ENCODE results near the gene CNBP. TPM values are rescaled to one million over a fixed set of nuclear protein-coding genes. Genes with fewer than 3 reads are reported as not detected.

The CNBP gene
- total RNA-seq, 1 donor from 2014 or later, result 422 TPM

GRCh38 chr3:129119365-129120100 lies 64.2 kb downstream of the CNBP start:
- Mint-ChIP-seq H3K9me3 (no peaks in the 10 kb centered on the region), H3K4me1 (peaks cover 55% of the 10 kb centered on the region), H3K27ac (peak overlapping the region; percentile 99), H3K27me3 (no peaks in the 10 kb centered on the region), H3K36me3 (ENCODE audit: low read depth) (peaks cover 44% of the 10 kb centered on the region), H3K4me3 (peak overlapping the region; percentile 94)
- peak; percentile 83 for DNase-seq
- intact Hi-C loops (cut with micrococcal nuclease), result loop anchor here (1.0 to 10.0 kb wide), 14 partner anchors 7 to 502 kb away; partner anchors contain the start of genes COPG1, IFT122, ISY1 and RPN1

- H3K27ac Mint-ChIP-seq, result peak overlapping the region; percentile 99
- H3K36me3 Mint-ChIP-seq (ENCODE audit: low read depth), result peaks cover 49% of the 10 kb centered on the region
- intact Hi-C loops (cut with micrococcal nuclease), result loop anchor here (10.0 kb wide), 1 partner anchor 326 kb away; the partner anchor contains the start of gene IFT122
- H3K9me3 Mint-ChIP-seq, result no peaks in the 10 kb centered on the region
- H3K4me3 Mint-ChIP-seq, result peak overlapping the region; percentile 94
- H3K4me1 Mint-ChIP-seq, result peaks cover 63% of the 10 kb centered on the region
- no peaks in the 10 kb centered on the region for H3K27me3 Mint-ChIP-seq
- DNase-seq, result peak; percentile 89
Observed at GRCh38 chr3:129118745-129119144, 65.0 kb downstream of the CNBP start.

Other genes starting within 250 kb of the CNBP start
- gene CFAP92, start 189.8 kb downstream of the CNBP start, total RNA-seq, result 0.17 TPM in 1 of 2 replicates, not detected in the other
- 0.36 and 0.37 TPM in 2 replicates for gene EFCC1, start 182.6 kb downstream of the CNBP start, total RNA-seq
- gene GP9, start 123.1 kb downstream of the CNBP start, total RNA-seq, result not detected in 2 replicates
- gene RAB43, start 62.1 kb downstream of the CNBP start, total RNA-seq, result 42.5 and 44.3 TPM in 2 replicates
- 73.8 and 83.7 TPM in 2 replicates for gene ISY1, start 22.8 kb downstream of the CNBP start, total RNA-seq
- gene COPG1, start 65.7 kb upstream of the CNBP start, total RNA-seq, result 142 and 164 TPM in 2 replicates
- 58.3 and 62.6 TPM in 2 replicates for gene HMCES, start 95.0 kb upstream of the CNBP start, total RNA-seq
- gene EFCAB12, start 244.7 kb upstream of the CNBP start, total RNA-seq, result 0.40 and 0.63 TPM in 2 replicates